ENCODE measurements around the gene MAP3K2.

- no peak for TF ChIP-seq SPI1 (IDR thresholded peaks at IDR 0.05; ENCODE audit: borderline replicate concordance, insufficient read depth, low read depth, low read length)
- no peak for TF ChIP-seq POLR2AphosphoS5 (IDR thresholded peaks at IDR 0.05; ENCODE audit: low read length)
- TF ChIP-seq NFYB (IDR thresholded peaks at IDR 0.05; ENCODE audit: insufficient read depth, low read depth, low read length), result no peak
- no peak for TF ChIP-seq EZH2 (IDR thresholded peaks at IDR 0.05; ENCODE audit: borderline replicate concordance, control insufficient read depth, low read depth, low read length)
- TF ChIP-seq ZZZ3 (IDR thresholded peaks at IDR 0.05; ENCODE audit: control insufficient read depth, insufficient read length, low read depth), result no peak
- TF ChIP-seq CHD2 (IDR thresholded peaks at IDR 0.05; ENCODE audit: borderline replicate concordance, low read depth, low read length), result no peak
- no peak for TF ChIP-seq ZNF687 (IDR thresholded peaks at IDR 0.05)
- TF ChIP-seq KAT2A (conservative IDR thresholded peaks at IDR 0.05; ENCODE audit: control insufficient read depth, low read depth, low read length), result no peak
- no peak for TF ChIP-seq RFX5 (IDR thresholded peaks at IDR 0.05; ENCODE audit: low read depth, low read length)
These were observed 125.9 kb downstream of the MAP3K2 start for GRCh38 chr2:127261804-127262406.
